K562 (cell line): ENCODE data around the gene ADAMTS20. TPM values are rescaled to one million over a fixed set of nuclear protein-coding genes. Genes with fewer than 3 reads are reported as not detected.

Experiments used
- ATAC-seq: fragments of 200-7000 bp; cut with Tn5 transposase; 3 replicates; pipeline ENCODE4 v1.9.1; 2020; ENCODE audit warnings: moderate library complexity
- BruUV-seq: library from RNA; stranded (reverse); fragments of 400-500 nt; replicated peaks from 2 replicates; lab custom pipeline; 2021; lab: Mats Ljungman, UMichigan
- CTCF ChIA-PET: fragments of 300-600 bp; formaldehyde crosslinking; extraction: SDS; loops from one replicate; lab custom pipeline; 2021; ENCODE audit warnings: low intra/inter-chr PET ratio; lab: Yijun Ruan, JAX
- POLR2A ChIA-PET: fragments of 300-600, 350-650 bp; sonication (Branson Sonifier 250); formaldehyde crosslinking; extraction: SDS; loops from one replicate; lab custom pipeline; 2021; ENCODE audit warnings: antibody characterized with exemption, inconsistent platforms; lab: Yijun Ruan, JAX
- DNase-seq, 4 experiments: peaks; one replicate each; pipeline versions ENCODE4 v3.0.0 to v3.0.0-alpha.2; 2011 to 2018; ENCODE audit warnings: low spot score in 3 of 4, mixed read lengths in 3 of 4; ENCODE audit errors: extremely low read depth in 1 of 4
- FAIRE-seq: peaks from 2 replicates; lab custom pipeline; 2011; peaks lifted over from hg19 to GRCh38; lab: Jason Lieb, UNC
- H2AFZ ChIP-seq: 2 replicates; pipeline ENCODE4 v1.6.0; 2011; ENCODE audit warnings: low read depth, low read length, control low read depth, inconsistent platforms
- H3K27ac ChIP-seq: fragments of 200-600 bp; 3 replicates; pipeline ENCODE4 v1.8.0; 2011; ENCODE audit warnings: low read depth, mild to moderate bottlenecking, control low read depth, inconsistent platforms, low read length, moderate library complexity, mixed read lengths; ENCODE audit errors: extremely low read depth
- H3K27me3 ChIP-seq, 2 experiments: fragments of 300-600 bp in 1 of 2; 2 replicates in 1 of 2; 3 replicates in 1 of 2; pipeline versions ENCODE4 v1.6.0 to v1.8.0; 2011; ENCODE audit warnings: inconsistent platforms in 2 of 2, low read length in 2 of 2, mild to moderate bottlenecking in 1 of 2, mixed read lengths in 1 of 2, moderate library complexity in 1 of 2; ENCODE audit not compliant: control insufficient read depth in 2 of 2, insufficient read depth in 2 of 2
- H3K36me3 ChIP-seq: fragments of 300-600 bp; 3 replicates; pipeline ENCODE4 v1.8.0; 2011; ENCODE audit warnings: mild to moderate bottlenecking, low read length, inconsistent platforms; ENCODE audit not compliant: control insufficient read depth, insufficient read depth
- H3K4me1 ChIP-seq, 2 experiments: fragments of 200-600 bp in 1 of 2; replicated peaks in 1 of 2; 2 replicates in 1 of 2; 3 replicates in 1 of 2; pipeline versions ENCODE4 v1.5.1 to v1.8.0; 2011; ENCODE audit warnings: inconsistent platforms in 2 of 2, low read length in 2 of 2, mild to moderate bottlenecking in 1 of 2, mixed read lengths in 1 of 2, moderate library complexity in 1 of 2; ENCODE audit not compliant: control insufficient read depth in 2 of 2, insufficient read depth in 2 of 2
- H3K4me2 ChIP-seq: 2 replicates; pipeline ENCODE4 v1.6.1; 2011; ENCODE audit warnings: low read length, control low read depth, inconsistent platforms, mixed read lengths; ENCODE audit not compliant: insufficient read depth
- H3K4me3 ChIP-seq: fragments of 200-600 bp; sonication (generic), shearing (Covaris generic); 2 replicates; pipeline ENCODE4 v1.5.1; 2016; ENCODE audit warnings: control low read depth, inconsistent platforms
- H3K79me2 ChIP-seq: fragments of 200-600 bp; 3 replicates; pipeline ENCODE4 v1.8.0; 2011; ENCODE audit warnings: low read length, inconsistent platforms; ENCODE audit not compliant: control insufficient read depth, insufficient read depth
- H3K9ac ChIP-seq, 2 experiments: 2 replicates each; pipeline versions ENCODE4 v1.6.0 to v1.6.1; 2011; ENCODE audit warnings: low read depth in 2 of 2, low read length in 2 of 2, control low read depth in 1 of 2, inconsistent platforms in 1 of 2, mild to moderate bottlenecking in 1 of 2, mixed read lengths in 1 of 2; ENCODE audit not compliant: insufficient read depth in 1 of 2
- H3K9me1 ChIP-seq: one replicate; pipeline ENCODE4 v1.6.0; 2011; ENCODE audit warnings: inconsistent platforms, mild to moderate bottlenecking, low read length, moderate library complexity; ENCODE audit not compliant: control insufficient read depth, insufficient read depth
- H3K9me3 ChIP-seq: replicated peaks from 2 replicates; pipeline ENCODE4 v1.5.1; 2011; ENCODE audit warnings: low read depth, low read length, inconsistent platforms; ENCODE audit not compliant: control insufficient read depth, insufficient read depth
- H4K20me1 ChIP-seq: replicated peaks from 2 replicates; pipeline ENCODE4 v1.6.1; 2011; ENCODE audit warnings: low read length, inconsistent platforms, mixed read lengths; ENCODE audit not compliant: control insufficient read depth, insufficient read depth
- BCOR ChIP-seq: fragments of 450-650 bp; IDR thresholded peaks from 2 replicates; pipeline ENCODE4 v1.6.1; 2016
- MEIS2 ChIP-seq: fragments of 450-650 bp; IDR thresholded peaks from 2 replicates; pipeline ENCODE4 v1.6.1; 2014; ENCODE audit warnings: mild to moderate bottlenecking; ENCODE audit not compliant: partially characterized antibody
- NFXL1 ChIP-seq: fragments of 450-650 bp; formaldehyde crosslinking; IDR thresholded peaks from 2 replicates; pipeline ENCODE4 v1.4.0; 2021; ENCODE audit warnings: mild to moderate bottlenecking
- NR2C1 ChIP-seq, 2 experiments: fragments of 450-650 bp; IDR thresholded peaks; 2 replicates each; pipeline ENCODE4 v1.6.1; 2017; ENCODE audit warnings: mild to moderate bottlenecking in 2 of 2, antibody characterized with exemption in 1 of 2, inconsistent platforms in 1 of 2, missing compliant biosample characterization in 1 of 2, missing genetic modification characterization in 1 of 2
- PHB2 ChIP-seq: fragments of 450-650 bp; IDR thresholded peaks from 2 replicates; pipeline ENCODE4 v1.6.1; 2017; ENCODE audit warnings: low read depth
- RAD21 ChIP-seq, 2 experiments: fragments of 250-450 bp in 1 of 2; fragments of 450-650 bp in 1 of 2; sonication (Bioruptor Pico) in 1 of 2; formaldehyde crosslinking in 1 of 2; IDR thresholded peaks in 1 of 2; conservative IDR thresholded peaks in 1 of 2; 2 replicates each; pipeline versions ENCODE4 v1.4.0 to v1.8.0; 2020 to 2022; ENCODE audit warnings: mild to moderate bottlenecking in 2 of 2, moderate library complexity in 1 of 2
- SMARCA4 ChIP-seq: fragments of 450-650 bp; IDR thresholded peaks from 2 replicates; pipeline ENCODE4 v1.6.1; 2016
- ZNF668 ChIP-seq: fragments of 250-450 bp; sonication (Bioruptor Pico); IDR thresholded peaks from 2 replicates; pipeline ENCODE4 v1.8.0; 2022; ENCODE audit warnings: mild to moderate bottlenecking, inconsistent platforms
- WGBS: fragments of 100-300 bp; shearing (Covaris generic); methylation state at CpG from one replicate; pipeline ENCODE4 v1.1.6; 2016; ENCODE audit warnings: low coverage, mixed read lengths; ENCODE audit not compliant: insufficient coverage; ENCODE audit errors: missing lambda C conversion rate; 5-methylcytosine and 5-hydroxymethylcytosine counted together
- in situ Hi-C: fragments of 300-500 bp; cut with MboI; formaldehyde crosslinking; loops from 4 replicates; pipeline ENCODE4 v1.15.0; 2018; ENCODE audit warnings: inconsistent platforms, mixed read lengths
- intact Hi-C: fragments of 100-400 bp; cut with micrococcal nuclease; formaldehyde crosslinking; loops from 2 replicates; pipeline ENCODE4 v1.14.2; 2022
- polyA plus RNA-seq, 8 experiments: library from polyadenylated mRNA; depleted of rRNA in 4 of 8; stranded (reverse) in 5 of 8; unstranded in 3 of 8; fragments of >200 nt; fragmentation: Nextera tagmentation in 2 of 8; fragmentation: Illumina TruSeq in 1 of 8; extraction: Ambion mirVana in 2 of 8; extraction: Trizol in 1 of 8; gene quantifications; 2 replicates each; pipeline versions ENCODE4 v1.2.1 to v1.2.3, GENCODE V29; 2011 to 2014; ENCODE audit warnings: inconsistent platforms in 1 of 8, missing spikeins in 1 of 8
- total RNA-seq, 7 experiments: library from RNA; depleted of rRNA in 6 of 7; stranded (reverse); fragments of >200 nt in 6 of 7; fragmentation: Illumina TruSeq in 2 of 7; extraction: Trizol in 2 of 7; gene quantifications; 2 replicates each; pipeline versions ENCODE4 v1.2.1 to v1.2.3, GENCODE V29; 2011 to 2021; ENCODE audit warnings: low replicate concordance in 1 of 7
- TF ChIP-seq, protein P1 (sequence below), 2 experiments: fragments of 250-450 bp in 1 of 2; fragments of 450-650 bp in 1 of 2; sonication (Bioruptor Pico) in 1 of 2; IDR thresholded peaks; 2 replicates each; pipeline versions ENCODE4 v1.6.1 to v1.8.0; 2016 to 2021; ENCODE audit warnings: mild to moderate bottlenecking in 2 of 2, moderate library complexity in 2 of 2, missing compliant biosample characterization in 1 of 2, missing genetic modification characterization in 1 of 2
- TF ChIP-seq, protein P2 (sequence below): fragments of 450-650 bp; formaldehyde crosslinking; IDR thresholded peaks from 2 replicates; pipeline ENCODE4 v1.4.0; 2020; ENCODE audit warnings: mild to moderate bottlenecking

ADAMTS20 gene
- total and polyA plus RNA-seq, 9 of the 15 experiments (the other 6 are each of a cell fraction or from before 2014, with no cell fraction given): 0.01 to 0.84 (median 0.07) TPM; not detected in 2

DNA sequence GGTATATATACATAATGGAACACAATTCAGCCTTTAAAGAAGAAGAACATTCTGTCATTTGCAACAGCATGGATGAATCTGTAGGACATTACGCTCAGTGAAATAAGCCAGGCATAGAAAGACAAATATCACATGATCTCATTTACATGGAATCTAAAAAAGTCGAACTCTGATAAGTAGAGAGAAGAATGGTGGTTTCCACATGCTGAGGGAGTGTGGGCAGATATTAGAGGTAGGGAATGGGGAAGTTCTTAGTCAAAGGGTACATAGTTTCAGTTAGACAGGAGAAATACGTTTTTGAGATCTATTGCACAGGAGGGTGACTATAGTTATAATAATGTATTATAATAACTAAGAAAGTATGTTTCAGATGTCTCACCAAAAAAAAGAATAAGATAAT, 71.4 kb downstream of the ADAMTS20 start:
- DNase-seq: no peak
- no peak overlapping the region for H3K27ac ChIP-seq
- no peaks in the 10 kb centered on the region for H3K27me3 ChIP-seq
- no peaks in the 10 kb centered on the region for H3K36me3 ChIP-seq
- H3K9me3 ChIP-seq: no peaks in the 10 kb centered on the region
- in situ Hi-C loops: no loop called here
- ChIA-PET POLR2A (no interaction called here), CTCF (no interaction called here)
- H3K79me2 ChIP-seq: no peaks in the 10 kb centered on the region
- H2AFZ ChIP-seq: no peak overlapping the region
- H3K4me1 ChIP-seq: no peaks in the 10 kb centered on the region
- no peaks in the 10 kb centered on the region for H4K20me1 ChIP-seq
- intact Hi-C loops: no loop called here
- H3K4me2 ChIP-seq: no peak overlapping the region
- no TSS peak for BruUV-seq
- no peak overlapping the region for H3K9ac ChIP-seq
- H3K9me1 ChIP-seq: no peaks in the 10 kb centered on the region
- TF ChIP-seq RAD21 (CRISPR knock-in tag; conservative IDR thresholded peaks at IDR 0.05 in 1 of 2, IDR thresholded peaks at IDR 0.05 in 1 of 2) (no peak), SMARCA4 (no peak), NFXL1 (CRISPR knock-in tag) (no peak), ZNF668 (CRISPR knock-in tag) (no peak), MEIS2 (no peak), NR2C1 (IDR thresholded peaks at IDR 0.05) (no peak), NR2C1 (tag; IDR thresholded peaks at IDR 0.05) (no peak), PHB2 (no peak), BCOR (no peak)
- TF ChIP-seq, protein P1, sequence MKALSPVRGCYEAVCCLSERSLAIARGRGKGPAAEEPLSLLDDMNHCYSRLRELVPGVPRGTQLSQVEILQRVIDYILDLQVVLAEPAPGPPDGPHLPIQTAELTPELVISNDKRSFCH (CRISPR knock-in tag; IDR thresholded peaks at IDR 0.05): no peak
- TF ChIP-seq, protein P1 (tag; IDR thresholded peaks at IDR 0.05): no peak
- TF ChIP-seq, protein P2, sequence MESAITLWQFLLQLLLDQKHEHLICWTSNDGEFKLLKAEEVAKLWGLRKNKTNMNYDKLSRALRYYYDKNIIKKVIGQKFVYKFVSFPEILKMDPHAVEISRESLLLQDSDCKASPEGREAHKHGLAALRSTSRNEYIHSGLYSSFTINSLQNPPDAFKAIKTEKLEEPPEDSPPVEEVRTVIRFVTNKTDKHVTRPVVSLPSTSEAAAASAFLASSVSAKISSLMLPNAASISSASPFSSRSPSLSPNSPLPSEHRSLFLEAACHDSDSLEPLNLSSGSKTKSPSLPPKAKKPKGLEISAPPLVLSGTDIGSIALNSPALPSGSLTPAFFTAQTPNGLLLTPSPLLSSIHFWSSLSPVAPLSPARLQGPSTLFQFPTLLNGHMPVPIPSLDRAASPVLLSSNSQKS: no peak
- no peak overlapping the region for H3K4me3 ChIP-seq
- ATAC-seq: no peak
- no peak for FAIRE-seq
- WGBS: 2% methylated on average over 3 of the region's 3 CpGs
